GM13976 (cell line): ENCODE data around the gene C1orf56.

Experiments
- DNase-seq: peaks from one replicate; pipeline ENCODE4 v3.0.0; 2012; ENCODE audit warnings: low spot score
- CTCF ChIP-seq: IDR thresholded peaks from 2 replicates; pipeline ENCODE4 v1.5.1; 2012; ENCODE audit warnings: borderline replicate concordance, mild to moderate bottlenecking; ENCODE audit not compliant: insufficient read depth; ENCODE audit errors: extremely low read depth, missing control alignments, control extremely low read depth
- in situ Hi-C: fragments of 300-500 bp; cut with MboI; formaldehyde crosslinking; loops from one replicate; pipeline ENCODE4 v1.12.0; 2022; ENCODE audit warnings: low sequenced_read_pairs, mixed read lengths, inconsistent platforms; ENCODE audit not compliant: unreplicated experiment

C1orf56 gene

GRCh38 chr1:151002051-151002450 is 45.5 kb upstream of the C1orf56 start:
- TF ChIP-seq CTCF: no peak
- DNase-seq: no peak
- in situ Hi-C loops: no loop called here

- no peak for TF ChIP-seq CTCF
- DNase-seq: no peak
- in situ Hi-C loops: no loop called here
Measured at GRCh38 chr1:151002611-151003010, 44.9 kb upstream of the C1orf56 start.

- no peak for TF ChIP-seq CTCF
- no peak for DNase-seq
- in situ Hi-C loops: no loop called here
Measured at GRCh38 chr1:151003180-151003579, 44.4 kb upstream of the C1orf56 start.

- TF ChIP-seq CTCF: no peak
- in situ Hi-C loops: no loop called here
- no peak for DNase-seq
Measured at GRCh38 chr1:151005729-151006319, 41.7 kb upstream of the C1orf56 start.

GRCh38 chr1:151006327-151007052 is 41.1 kb upstream of the C1orf56 start, which contains the start of gene MINDY1:
MINDY1 (minus strand) TSS chr1:151006902; CDS start chr1:151002617, 4,285 bp downstream.
- DNase-seq: peak; percentile 66

GRCh38 chr1:151007853-151008243 is 39.7 kb upstream of the C1orf56 start:
- no peak for DNase-seq
- in situ Hi-C loops: no loop called here
- no peak for TF ChIP-seq CTCF

More at GRCh38 chr1:151006327-151007052, 41.1 kb upstream of the C1orf56 start, which contains the start of gene MINDY1:
- in situ Hi-C loops: no loop called here
- TF ChIP-seq CTCF: peak; percentile 35
